Brain pericyte (primary cell): ENCODE measurements around the gene COL27A1.
A peak's percentile ranks its signal among the peaks of the same experiment; 100 is the strongest.

ENCODE experiments used
- DNase-seq: peaks from one replicate; pipeline ENCODE4 v3.0.0-alpha.2; 2012; ENCODE audit warnings: low read depth, low spot score

Gene COL27A1

DNA sequence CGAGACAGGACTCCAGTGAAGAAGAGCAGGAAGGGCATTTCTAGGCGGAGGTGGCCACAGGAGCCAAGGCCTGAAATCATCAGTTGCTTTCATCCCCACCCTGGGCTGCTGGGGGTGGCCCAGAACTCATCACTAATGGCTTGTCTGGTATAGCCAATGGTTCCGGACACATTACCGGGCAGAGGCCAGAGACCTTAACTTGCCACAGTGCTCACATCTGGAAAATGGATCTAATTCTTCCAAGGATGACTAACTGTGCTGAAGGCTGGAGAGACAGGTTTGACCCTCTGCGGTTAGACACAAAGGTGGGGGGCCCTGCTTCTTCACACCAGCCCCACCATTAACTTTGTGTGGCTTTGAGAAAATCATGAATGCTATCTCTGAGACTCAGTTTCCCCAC lies 6.2 kb upstream of the COL27A1 start:
- DNase-seq = no peak

DNA sequence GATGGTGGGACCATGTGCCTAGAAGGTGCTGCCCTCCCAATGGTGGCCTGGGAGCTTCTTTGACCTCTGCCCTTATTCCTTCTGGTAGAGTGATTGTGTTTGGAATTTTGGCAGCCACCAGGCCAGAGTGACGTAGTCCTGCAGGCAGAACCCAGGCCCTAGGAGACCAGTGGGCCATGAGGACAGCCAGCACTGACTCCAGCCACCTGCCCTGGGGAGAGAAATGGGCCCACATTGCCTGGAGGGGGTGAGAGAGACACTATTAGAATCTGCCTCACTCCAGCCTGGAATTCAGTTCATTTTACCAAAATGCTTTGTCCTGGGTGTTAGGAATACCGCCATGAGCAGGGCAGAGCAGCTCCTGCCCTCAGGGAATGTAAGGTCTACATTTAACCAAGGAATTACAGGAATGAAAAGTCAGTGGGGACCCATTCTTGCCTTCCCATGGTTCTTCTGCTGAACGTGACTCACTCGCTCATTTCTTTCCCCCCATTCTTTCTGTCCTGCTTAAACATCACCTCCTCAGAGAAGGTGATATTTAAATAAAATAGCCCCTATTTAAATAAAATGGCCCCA lies 5.5 kb upstream of the COL27A1 start:
- no peak for DNase-seq

DNA sequence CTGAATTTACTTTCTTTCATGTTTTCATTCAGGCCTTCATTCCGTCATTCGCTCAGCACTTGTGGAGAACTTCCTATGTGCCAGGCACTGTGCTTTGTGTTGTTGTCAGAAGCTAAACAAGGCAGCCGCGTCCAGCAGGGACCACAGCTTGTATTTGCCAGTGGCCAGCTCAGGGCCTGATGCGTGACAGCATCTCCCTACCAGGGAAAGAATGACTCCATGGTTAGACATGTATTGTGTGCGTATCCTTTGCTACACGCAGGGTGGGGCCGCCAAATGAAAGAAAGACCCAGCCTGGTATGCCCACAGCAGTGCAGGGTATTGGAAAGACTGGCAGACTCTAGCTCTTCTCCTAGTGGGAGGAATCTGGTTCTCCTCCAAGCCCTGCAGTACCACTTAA lies 4.7 kb upstream of the COL27A1 start:
- DNase-seq = no peak

DNA sequence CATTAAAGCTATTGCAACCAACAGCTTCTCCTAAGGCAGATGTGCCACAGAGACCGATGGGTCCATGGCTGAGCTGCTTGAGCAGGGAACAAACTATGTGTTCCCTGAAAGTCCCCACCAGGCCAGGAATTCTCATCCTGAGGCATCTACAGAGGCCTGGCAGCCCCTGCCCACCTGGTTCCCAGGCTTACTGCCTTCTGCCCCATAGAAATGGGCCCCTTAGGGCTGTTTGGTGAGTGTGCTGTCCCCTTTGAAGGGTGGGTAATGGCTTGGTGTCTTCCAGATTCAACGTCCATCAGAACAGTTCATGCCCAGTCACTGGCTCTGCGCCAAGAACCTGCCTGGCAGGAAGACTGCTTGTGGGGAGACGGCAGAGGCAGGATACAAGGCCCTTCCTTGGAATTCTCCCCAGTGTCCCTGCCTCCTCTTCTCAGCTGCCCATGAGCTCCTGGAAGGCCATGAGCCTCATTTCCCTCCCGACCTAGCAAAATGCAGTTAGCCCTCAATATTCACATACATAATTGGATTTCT lies 3.8 kb upstream of the COL27A1 start:
- no peak for DNase-seq

DNA sequence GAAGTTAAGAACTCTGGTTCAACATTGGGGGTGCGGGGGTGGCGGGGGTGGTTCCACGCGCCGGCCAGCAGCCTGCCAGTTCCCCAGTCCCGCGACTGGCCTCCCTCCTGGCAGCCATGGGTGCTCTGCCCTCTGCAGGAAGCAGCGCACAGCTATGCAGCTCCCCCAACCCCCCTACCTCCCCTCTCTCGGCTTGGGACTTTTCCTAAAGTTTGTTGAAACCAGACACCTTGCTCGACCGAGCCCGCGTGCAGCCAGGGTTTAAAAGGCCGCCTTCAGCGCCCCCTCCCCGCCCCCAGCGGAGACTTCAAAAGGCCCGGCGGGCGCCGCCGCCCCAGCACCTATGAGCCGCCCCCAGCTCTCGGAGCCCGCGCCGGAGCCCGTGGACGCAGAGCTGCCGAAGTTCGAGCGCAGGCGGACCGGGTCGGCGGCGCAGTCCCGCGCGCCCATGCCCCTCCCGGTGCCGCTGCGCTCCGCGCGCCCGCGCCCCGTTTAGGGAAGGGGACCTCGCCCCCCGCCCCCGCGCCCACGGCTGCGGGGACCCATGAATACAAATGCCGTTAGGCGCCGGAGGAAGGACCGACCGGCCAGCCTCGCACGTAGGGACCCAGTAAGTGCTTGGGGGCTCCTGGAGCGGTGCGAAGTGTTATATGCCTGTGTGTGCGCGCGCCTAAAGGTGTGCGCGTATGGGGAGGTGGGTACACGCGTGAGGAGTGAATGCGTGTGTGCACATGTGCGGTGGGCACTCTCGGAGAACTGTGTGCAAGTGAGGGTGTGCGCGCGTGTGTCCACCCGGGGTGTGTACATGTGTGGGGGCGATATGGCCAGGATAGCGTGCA lies 1.4 kb upstream of the COL27A1 start:
- no peak for DNase-seq

DNA sequence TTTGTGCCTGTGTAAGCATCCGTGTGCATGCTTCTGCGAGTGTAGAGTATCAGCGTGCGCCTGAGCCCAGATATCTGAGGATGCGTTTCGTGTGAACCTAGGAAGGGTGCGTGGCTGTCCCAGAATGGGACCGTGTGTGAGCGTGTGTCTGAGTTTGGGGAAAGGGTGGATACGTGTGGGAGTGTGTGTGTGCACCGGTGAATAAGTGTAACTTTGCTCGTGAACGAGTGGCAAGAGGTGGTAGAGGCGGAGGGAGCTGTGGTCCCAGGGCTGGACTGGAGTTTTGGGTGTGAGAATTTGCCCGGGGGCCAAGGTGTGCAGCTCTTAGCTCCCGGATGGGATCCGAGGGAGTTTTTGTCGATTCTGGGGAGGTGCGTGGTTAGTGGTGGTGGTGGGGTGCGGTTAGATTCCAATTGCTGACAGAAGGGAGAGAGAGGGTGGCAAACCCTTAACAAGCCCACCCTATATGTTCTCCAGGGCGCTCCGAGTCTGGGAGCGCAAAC lies 686 bp upstream of the COL27A1 start:
- DNase-seq = no peak

DNA sequence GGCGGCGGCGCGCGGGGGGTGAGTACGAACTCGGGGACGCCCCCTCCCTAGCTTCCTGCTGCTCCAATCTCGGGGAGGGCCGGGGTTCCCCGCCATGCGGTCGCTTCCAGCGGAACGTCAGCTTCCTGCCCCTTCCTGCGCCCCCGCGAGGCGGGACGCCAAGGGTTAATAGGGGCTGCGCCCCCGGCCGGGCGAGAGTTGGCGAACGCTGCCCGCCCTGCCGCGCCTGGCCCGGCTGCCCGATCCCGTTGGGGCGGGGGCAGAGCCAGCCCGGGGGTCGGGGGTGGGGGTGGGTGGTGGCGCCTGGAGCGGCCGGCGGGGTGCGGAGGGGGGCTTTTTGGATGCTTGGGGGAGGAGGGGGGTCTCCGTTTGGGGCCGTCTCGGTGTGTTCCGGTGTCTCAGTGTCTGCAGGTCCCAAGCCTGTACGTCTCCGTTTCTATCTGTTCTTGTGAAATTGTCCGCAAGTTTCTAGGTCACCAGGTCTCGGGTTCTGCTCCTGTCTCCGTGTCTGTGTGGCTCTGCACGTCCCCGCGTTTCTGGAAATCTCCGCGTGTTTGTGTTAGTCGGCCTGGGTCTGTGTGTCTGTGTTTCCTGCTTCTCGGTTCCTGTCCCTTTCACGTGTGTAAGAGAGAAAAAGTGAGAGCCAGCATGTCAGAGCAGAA lies 789 bp downstream of the COL27A1 start:
- no peak for DNase-seq

DNA sequence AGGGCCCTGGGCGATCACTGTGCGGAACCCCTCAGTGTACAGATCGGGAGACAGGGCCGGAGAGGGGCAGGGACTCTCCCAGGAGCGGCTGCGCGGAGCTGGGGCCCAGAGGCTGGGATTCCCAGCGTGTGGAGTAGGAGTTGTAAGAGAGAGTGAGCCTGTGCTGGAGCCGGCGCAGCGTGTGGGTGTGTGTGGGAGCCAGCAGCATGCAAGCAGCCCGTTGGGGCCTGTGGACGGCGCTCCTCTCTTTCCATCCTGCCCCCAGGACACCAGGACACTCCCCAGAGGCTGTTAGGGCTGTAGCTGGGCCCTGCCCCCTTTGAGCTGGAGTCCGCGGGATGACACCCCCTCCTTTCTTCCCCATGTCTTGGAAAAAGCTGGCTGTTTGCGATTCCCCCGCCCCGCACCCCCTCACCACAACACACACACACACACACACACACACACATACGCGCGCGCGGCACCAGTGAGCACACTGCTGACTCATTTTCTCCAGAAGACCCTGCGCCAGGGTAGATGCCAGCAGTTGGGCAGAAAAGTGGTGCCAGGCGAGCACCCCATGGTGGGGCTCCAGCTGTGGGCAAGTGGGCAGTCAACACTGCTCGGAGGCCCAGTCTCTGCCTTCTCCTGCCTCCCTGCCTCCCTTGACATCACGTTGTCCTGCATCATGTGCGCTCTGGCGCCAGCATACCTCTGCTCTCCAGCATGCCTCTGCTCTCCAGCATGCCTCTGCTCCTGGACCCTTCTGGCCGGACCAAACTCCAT lies 1.5 kb downstream of the COL27A1 start:
- peak; percentile 55 for DNase-seq

DNA sequence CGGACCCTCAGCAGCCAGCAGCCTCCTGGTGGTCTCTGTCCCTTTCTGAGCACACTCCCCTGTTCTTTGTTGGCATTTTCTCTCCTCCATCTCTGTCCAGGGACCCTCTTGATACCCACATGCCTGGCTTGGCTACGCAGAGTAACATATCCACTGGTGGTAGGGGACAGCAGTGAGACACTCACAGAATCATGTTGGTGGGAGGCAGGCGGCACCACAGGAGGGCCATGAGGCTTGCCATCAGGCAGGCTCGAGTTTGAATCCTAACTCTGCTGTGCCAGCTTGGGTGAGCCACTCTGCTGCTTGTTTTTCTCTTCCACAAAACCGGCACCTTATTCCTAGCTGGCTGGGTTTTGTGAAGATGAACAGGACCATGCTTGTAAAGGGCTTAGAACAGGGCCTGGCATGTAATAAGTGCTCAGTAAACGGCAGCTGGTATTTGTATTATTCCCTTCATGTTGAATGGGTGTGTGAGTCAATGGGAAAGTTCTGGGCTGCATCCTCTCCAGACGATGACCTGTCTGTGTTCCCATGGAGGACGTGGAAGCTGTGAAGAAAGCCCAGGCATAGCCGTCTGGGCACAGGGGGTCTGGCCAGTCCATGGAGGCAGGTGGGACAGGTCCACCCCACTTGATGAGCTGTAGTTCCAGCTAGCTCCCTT lies 2.3 kb downstream of the COL27A1 start:
- DNase-seq = no peak

DNA sequence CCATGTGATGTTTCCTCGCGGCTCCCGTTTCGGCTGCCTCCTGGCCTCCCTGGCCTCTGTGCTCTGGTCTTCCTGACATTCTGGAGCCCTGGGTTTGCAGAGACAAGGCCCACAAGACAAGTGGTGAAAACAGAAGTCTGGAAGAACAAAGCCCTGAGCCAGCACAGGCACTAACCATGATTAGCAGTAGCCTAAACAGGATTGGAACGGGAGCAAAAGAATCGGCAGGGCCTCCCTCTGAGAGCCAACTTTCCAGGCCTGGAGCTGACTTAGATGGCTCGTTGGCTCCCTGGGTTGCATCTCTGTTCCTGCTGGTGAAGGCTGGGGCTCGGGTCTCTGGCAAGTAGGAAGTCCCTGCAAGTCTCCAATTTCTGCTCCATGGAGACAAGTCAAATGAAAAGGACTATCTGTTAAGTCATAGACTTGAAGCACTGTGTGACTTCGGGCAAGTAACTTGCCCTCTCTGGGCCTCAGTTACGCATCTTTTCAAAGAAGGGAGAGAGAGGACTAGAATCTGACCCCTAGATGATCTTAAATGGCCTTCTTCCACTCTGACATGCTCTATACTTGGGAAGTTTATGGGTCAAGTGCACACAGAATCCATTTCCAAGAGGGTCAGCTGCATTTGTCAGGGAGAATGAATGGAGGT lies 3.3 kb downstream of the COL27A1 start:
- no peak for DNase-seq

DNA sequence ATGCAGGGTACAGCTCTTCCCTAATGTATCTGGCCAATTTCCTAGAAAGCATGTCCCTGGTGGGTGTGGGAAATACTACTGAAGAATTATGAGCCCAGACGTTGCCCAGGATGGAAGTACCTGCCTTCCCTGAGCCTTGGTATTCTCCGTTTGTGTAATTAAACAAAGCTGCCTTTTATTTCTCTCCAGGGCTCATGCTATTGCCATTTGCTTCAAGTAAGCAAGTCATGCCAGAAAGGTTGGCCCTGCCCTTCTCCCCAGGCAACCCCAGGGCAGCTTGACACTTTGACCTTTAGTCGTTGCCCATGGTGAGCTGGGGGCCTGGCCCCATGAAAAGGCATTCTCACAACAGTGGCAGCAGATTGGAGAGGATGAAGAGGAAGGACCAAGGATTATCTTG lies 4.4 kb downstream of the COL27A1 start:
- DNase-seq = no peak

DNA sequence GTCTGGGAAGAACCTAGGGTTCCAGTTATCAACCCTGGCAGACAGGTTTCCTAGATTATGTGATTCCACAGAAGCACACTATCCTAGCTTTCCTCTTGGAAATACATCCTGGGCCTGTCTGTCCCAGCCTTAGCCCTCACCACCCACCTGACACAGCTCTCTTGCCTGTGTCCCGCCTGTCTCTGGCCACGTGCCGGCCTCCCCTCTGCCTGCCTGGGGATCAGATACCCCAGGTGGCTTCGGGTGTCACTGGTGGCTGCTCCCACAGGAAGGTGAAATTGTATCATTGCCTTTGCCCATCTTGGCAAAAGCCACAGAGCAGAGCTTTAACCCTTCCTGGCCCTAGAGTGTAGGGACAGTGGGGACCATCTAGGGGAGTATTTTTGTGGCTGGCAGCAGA lies 6.2 kb downstream of the COL27A1 start:
- DNase-seq = no peak

DNA sequence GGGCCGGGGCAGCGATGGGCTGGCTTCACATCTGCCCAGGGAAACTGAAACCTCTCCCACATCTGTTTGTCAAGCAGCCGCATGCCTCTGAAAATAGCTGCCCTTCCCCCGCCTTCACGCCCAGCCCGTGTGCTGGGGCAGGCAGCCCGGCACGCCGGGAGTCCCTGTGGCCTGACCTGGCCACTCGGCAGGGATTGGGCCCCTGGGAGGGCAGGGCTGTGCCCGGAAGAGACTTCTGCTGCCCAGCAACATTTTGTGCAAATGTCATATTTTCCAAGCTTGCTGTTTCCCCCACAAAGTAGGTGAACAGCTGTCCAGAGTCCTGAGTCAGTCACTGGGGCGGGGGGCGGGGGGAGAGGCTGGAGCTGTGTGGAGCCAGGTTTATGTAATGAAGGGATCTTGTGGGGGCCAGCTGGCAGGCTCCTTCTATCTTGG lies 8.2 kb downstream of the COL27A1 start:
- no peak for DNase-seq

DNA sequence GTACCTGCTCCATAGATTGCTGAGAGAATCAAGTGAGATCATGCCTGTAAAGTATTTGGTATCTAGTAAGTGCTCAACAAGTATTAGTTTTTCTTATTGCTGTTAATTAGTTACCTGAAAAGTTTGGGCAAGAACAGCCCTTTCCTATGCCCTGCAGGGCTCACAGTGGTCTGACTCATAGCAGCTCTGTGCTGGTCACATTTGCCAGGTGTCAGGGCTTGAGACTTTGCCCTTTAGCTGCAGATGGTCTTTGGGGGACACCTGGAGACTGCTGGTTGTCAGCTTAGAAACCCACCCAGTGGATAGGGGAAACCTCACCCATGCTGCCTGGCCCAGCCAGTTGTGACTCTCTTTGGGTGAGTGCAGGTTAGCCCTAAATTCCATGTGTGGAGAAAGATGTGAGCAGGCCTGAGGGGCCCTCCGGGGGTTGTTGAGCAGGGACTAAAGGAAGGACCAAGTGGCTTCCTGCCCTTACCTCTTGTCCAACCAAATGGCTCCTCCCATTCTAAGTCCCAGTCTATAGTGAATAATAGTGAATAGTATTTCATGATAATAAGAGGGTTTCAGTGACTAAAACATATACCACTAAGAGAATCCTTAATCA lies 9.0 kb downstream of the COL27A1 start:
- DNase-seq = no peak

DNA sequence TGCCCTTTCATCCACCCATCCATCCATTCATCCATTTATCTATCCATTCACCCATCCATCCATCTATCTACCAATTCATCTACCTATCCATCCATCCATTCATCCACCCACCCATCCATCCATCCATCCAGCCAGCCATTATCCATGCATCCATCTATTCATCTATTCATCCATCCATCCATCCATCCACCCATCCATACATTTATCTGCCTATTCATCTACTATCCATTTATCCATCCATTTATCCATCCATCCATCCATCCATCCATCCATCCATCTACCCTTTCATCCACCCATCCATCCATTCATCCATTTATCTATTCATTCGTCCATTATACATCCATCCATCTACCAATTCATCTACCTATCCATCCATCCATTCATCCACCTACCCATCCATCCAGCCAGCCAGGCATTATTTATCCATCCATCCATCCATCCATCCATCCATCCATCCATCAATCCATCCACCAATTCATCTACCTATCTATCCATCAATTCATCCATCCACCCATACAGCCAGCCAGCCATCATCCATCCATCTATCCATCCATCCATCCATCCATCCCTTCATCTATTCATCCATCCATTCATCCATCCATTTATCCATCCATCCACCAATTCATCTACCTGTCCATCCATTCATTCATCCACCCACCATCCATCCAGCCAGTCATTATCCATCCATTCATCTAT lies 10.2 kb downstream of the COL27A1 start:
- no peak for DNase-seq

DNA sequence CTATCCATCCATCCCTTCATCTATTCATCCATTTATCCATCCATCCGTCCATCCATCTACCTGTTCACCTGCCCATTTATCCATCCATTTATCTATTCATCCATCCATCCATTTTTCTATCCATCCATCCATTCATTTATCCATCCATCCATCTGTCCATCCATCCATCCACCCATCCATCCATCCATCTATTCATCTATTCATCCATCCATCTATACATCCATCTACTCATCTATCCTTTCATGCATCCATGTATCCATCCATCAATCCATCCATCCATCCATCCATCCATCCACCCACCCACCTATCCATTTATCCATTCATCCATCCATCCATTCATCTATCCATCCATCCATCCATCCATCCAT lies 10.8 kb downstream of the COL27A1 start:
- no peak for DNase-seq

DNA sequence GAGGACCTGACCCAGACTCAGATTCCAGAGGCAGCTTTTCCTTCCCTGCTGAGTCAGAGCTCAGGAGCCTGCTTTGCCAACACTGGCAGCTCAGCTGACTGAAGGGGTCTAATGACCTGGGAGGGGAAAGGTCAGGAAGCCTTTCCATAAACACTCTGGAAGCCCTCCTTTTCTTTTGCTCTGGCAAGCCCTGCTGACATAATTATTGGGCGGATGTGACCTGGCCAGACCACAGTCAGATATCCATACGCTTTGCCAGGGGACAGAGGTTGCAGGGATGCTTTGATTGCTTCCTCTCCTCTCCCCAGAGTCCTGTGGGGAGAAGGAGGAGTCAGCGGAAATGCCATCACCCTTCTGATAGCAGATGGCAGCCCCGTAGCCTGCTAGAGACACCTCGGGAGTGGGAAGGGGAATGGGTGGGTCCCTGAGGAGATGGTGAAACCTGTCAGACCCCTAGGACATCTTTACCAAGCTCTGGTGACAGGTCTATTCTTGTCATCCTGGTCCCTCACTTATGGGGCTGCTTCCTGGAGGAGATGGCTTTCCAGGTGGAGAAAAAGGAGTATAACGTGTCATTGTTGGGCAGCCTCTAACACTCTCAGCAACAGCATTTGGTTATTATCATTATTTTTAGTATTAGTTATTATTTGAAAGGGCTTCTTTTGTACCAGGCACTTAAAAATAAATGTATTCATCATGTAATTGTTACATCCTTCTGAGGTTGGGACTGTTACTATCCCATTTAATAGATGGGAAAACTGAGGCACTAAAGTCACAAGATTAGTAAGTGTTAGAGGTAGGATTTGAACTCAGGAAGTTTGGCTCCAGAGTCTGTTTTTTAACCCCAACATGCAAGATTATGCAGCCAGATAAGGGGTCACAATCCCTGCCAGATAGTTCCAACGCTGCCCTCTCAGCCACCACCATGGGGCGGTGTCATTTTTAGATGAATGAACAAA lies 11.6 kb downstream of the COL27A1 start:
- no peak for DNase-seq

DNA sequence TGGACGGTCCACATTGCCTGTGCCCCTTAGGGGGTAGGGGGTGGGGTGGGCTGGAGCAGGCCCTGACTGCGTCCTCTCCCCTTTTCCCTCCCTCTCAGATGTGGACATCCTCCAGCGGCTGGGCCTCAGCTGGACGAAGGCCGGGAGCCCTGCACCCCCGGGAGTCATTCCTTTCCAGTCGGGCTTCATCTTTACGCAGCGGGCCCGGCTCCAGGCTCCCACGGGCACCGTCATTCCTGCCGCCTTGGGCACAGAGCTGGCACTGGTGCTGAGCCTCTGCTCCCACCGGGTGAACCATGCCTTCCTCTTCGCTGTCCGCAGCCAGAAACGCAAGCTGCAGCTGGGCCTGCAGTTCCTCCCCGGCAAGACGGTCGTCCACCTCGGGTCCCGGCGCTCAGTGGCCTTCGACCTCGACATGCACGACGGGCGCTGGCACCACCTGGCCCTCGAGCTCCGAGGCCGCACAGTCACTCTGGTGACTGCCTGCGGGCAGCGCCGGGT lies 12.3 kb downstream of the COL27A1 start:
- no peak for DNase-seq
